GM12878 (cell line): ENCODE data around the gene ITGB8.

Experiments used
- ATF3 ChIP-seq: IDR thresholded peaks from 2 replicates; pipeline ENCODE4 v1.6.1; 2011; ENCODE audit warnings: low read depth, mild to moderate bottlenecking, low read length, moderate library complexity, borderline replicate concordance; ENCODE audit errors: extremely low read depth
- BCL3 ChIP-seq: IDR thresholded peaks from 2 replicates; pipeline ENCODE4 v1.6.1; 2011; ENCODE audit warnings: borderline replicate concordance, low read depth, mild to moderate bottlenecking, moderate library complexity, low read length; ENCODE audit not compliant: insufficient read depth, poor library complexity, severe bottlenecking
- DPF2 ChIP-seq: fragments of 450-650 bp; IDR thresholded peaks from 2 replicates; pipeline ENCODE4 v1.6.1; 2017; ENCODE audit warnings: mild to moderate bottlenecking
- EGR1 ChIP-seq, 2 experiments: IDR thresholded peaks; 1 replicate in 1 of 2; 2 replicates in 1 of 2; pipeline ENCODE4 v1.6.1; 2011 to 2012; ENCODE audit warnings: low read depth in 2 of 2, low read length in 2 of 2, borderline replicate concordance in 1 of 2, mild to moderate bottlenecking in 1 of 2, moderate library complexity in 1 of 2
- EP300 ChIP-seq, 2 experiments: fragments of 150-350 bp in 1 of 2; IDR thresholded peaks; 2 replicates each; pipeline ENCODE4 v1.6.1; 2011 to 2012; ENCODE audit warnings: low read depth in 2 of 2, low read length in 2 of 2, borderline replicate concordance in 1 of 2, improper control_type of control experiment in 1 of 2, inconsistent platforms in 1 of 2; ENCODE audit not compliant: control insufficient read depth in 1 of 2
- EZH2 ChIP-seq: IDR thresholded peaks from 2 replicates; pipeline ENCODE4 v1.6.1; 2012; ENCODE audit warnings: low read depth, mild to moderate bottlenecking, control low read depth, inconsistent platforms, low read length, borderline replicate concordance; ENCODE audit not compliant: control insufficient read depth
- GABPA ChIP-seq: IDR thresholded peaks from 2 replicates; pipeline ENCODE4 v1.6.1; 2014; ENCODE audit warnings: antibody characterized with exemption, low read depth, mild to moderate bottlenecking, inconsistent platforms
- NRF1 ChIP-seq: conservative IDR thresholded peaks from 2 replicates; pipeline ENCODE4 v1.6.1; 2011; ENCODE audit warnings: mild to moderate bottlenecking, low read depth, low read length, improper control_type of control experiment
- POLR2AphosphoS5 ChIP-seq: IDR thresholded peaks from 2 replicates; pipeline ENCODE4 v1.6.1; 2011; ENCODE audit warnings: mild to moderate bottlenecking, low read length, inconsistent platforms
- SUPT20H ChIP-seq: IDR thresholded peaks from 2 replicates; pipeline ENCODE4 v1.6.1; 2011; ENCODE audit warnings: low read depth, mild to moderate bottlenecking, low read length, moderate library complexity, borderline replicate concordance; ENCODE audit not compliant: control insufficient read depth
- TF ChIP-seq, protein P1 (sequence below): IDR thresholded peaks from 2 replicates; pipeline ENCODE4 v1.6.1; 2011; ENCODE audit warnings: mild to moderate bottlenecking, low read depth, low read length, moderate library complexity; ENCODE audit not compliant: insufficient replicate concordance

DNA sequence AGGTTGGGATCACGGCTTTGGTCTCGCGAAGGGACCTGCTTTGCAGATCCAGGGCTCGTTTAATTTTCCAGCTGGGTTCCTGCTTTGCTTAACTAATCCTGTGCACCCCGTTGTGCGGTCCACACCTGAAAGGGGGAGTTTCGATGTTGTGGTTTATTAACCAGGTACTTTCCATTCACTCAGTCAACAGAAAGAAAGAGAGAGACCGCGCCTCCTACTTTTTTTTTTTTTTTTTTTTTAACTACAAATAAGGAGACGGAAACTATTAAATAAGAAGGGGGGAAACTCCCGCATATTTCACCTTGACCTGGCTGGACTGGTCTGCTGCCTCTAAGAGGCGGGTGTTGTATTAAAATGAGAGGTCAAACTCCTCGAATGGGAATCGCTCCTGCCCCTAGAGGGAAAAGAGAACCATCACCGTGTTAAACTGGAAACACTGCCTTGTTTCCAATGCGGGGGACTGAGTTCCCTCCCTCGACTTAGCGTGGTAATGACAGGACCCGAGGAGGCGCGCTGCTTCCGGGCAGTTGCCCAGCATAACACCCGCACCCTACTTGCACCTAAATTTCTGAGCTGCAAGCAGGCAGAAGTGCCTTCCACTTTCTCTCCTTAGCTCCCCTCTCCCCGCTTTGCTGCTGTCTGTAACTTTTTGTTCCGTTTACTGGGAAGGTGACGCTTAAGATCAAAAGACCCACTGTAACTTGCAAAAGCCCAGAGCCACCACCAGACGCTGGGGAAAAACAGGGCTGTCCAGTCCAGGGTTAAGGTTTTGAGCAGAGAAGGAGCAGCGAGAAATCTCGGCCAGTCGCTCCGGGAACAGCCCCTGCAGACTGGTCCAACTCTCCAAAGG lies 1.1 kb upstream of the ITGB8 start:
- TF ChIP-seq GABPA (peak; percentile 14; the same call in 1 of the 2 replicates), EGR1 (IDR thresholded peaks at IDR 0.05; ENCODE audit: borderline replicate concordance in 1 of 2, low read depth in 2 of 2, low read length in 2 of 2) (no peak; a peak in 1 of 3 replicates), NRF1 (no peak), EP300 (IDR thresholded peaks at IDR 0.05; ENCODE audit: borderline replicate concordance in 1 of 2, control insufficient read depth in 1 of 2, low read depth in 2 of 2, low read length in 2 of 2) (peak; percentile 95), POLR2AphosphoS5 (peak; percentile 73), DPF2 (peak; percentile 73), SUPT20H (no peak), ATF3 (no peak), EZH2 (no peak), BCL3 (no peak)
- TF ChIP-seq, protein P1, sequence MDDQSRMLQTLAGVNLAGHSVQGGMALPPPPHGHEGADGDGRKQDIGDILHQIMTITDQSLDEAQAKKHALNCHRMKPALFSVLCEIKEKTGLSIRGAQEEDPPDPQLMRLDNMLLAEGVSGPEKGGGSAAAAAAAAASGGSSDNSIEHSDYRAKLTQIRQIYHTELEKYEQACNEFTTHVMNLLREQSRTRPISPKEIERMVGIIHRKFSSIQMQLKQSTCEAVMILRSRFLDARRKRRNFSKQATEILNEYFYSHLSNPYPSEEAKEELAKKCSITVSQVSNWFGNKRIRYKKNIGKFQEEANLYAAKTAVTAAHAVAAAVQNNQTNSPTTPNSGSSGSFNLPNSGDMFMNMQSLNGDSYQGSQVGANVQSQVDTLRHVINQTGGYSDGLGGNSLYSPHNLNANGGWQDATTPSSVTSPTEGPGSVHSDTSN: no peak
